Suprapubic skin (tissue), 4 donors: ENCODE measurements around the gene KLHL13.

ENCODE experiments used
- CTCF ChIP-seq, 2 donors: fragments of 200-600 bp in 1 of 2; fragments of 450-650 bp in 1 of 2; sonication (generic) in 1 of 2; IDR thresholded peaks; one replicate each; pipeline ENCODE4 v1.5.1; 2016 to 2019; ENCODE audit warnings: antibody characterized with exemption in 2 of 2, mild to moderate bottlenecking in 1 of 2, moderate library complexity in 1 of 2
- POLR2A ChIP-seq, 2 donors: fragments of 450-650 bp; IDR thresholded peaks; one replicate each; pipeline ENCODE4 v1.6.1; 2017; ENCODE audit warnings: antibody characterized with exemption in 2 of 2, mild to moderate bottlenecking in 2 of 2, moderate library complexity in 2 of 2
- POLR2AphosphoS5 ChIP-seq, 3 donors: sonication (generic); formaldehyde crosslinking; IDR thresholded peaks; one replicate each; pipeline ENCODE4 v1.6.1; 2017; ENCODE audit warnings: antibody characterized with exemption in 3 of 3

- TF ChIP-seq POLR2A (IDR thresholded peaks at IDR 0.05) = no peak
- TF ChIP-seq CTCF (IDR thresholded peaks at IDR 0.05) = no peak
- TF ChIP-seq POLR2AphosphoS5 (IDR thresholded peaks at IDR 0.05) = no peak
Observed at GRCh38 chrX:118116713-118117550, at the start of gene KLHL13.
